Osteoblast (primary cell): ENCODE measurements around the gene OR52E1. TPM values are rescaled to one million over a fixed set of nuclear protein-coding genes. Genes with fewer than 3 reads are reported as not detected.

ENCODE experiments used
- DNase-seq: peaks from one replicate; pipeline ENCODE4 v3.0.0; 2011; ENCODE audit warnings: low spot score, mixed read lengths; ENCODE audit not compliant: insufficient read length; ENCODE audit errors: missing footprints
- H2AFZ ChIP-seq: 2 replicates; pipeline ENCODE4 v1.6.0; 2011; ENCODE audit warnings: mild to moderate bottlenecking, low read length
- H3K27ac ChIP-seq: 2 replicates; pipeline ENCODE4 v1.5.1; 2011; ENCODE audit warnings: mild to moderate bottlenecking, low read depth, low read length, moderate library complexity
- H3K27me3 ChIP-seq: 2 replicates; pipeline ENCODE4 v1.6.0; 2012; ENCODE audit warnings: mild to moderate bottlenecking, control low read depth, inconsistent platforms, low read length, moderate library complexity; ENCODE audit not compliant: insufficient read depth
- H3K36me3 ChIP-seq: 2 replicates; pipeline ENCODE4 v1.5.1; 2011; ENCODE audit warnings: mild to moderate bottlenecking, low read length, control low read depth, moderate library complexity; ENCODE audit not compliant: insufficient read depth
- H3K4me1 ChIP-seq: 2 replicates; pipeline ENCODE4 v1.5.1; 2011; ENCODE audit warnings: mild to moderate bottlenecking, low read length, control low read depth, moderate library complexity; ENCODE audit not compliant: insufficient read depth
- H3K4me2 ChIP-seq: 2 replicates; pipeline ENCODE4 v1.6.0; 2011; ENCODE audit warnings: mild to moderate bottlenecking, low read length; ENCODE audit not compliant: insufficient read depth
- H3K4me3 ChIP-seq: fragments of 200-600 bp; sonication (generic); 3 replicates; pipeline ENCODE4 v1.5.1; 2012; ENCODE audit warnings: mild to moderate bottlenecking, low read length, inconsistent platforms; ENCODE audit not compliant: insufficient read depth
- H3K79me2 ChIP-seq: 2 replicates; pipeline ENCODE4 v1.6.0; 2012; ENCODE audit warnings: mild to moderate bottlenecking, low read length, control low read depth, inconsistent platforms; ENCODE audit not compliant: insufficient read depth
- H3K9me3 ChIP-seq: 2 replicates; pipeline ENCODE4 v1.5.1; 2011; ENCODE audit warnings: low read depth, low read length, control low read depth
- H4K20me1 ChIP-seq: 2 replicates; pipeline ENCODE4 v1.6.0; 2012; ENCODE audit warnings: mild to moderate bottlenecking, low read length, control low read depth; ENCODE audit not compliant: insufficient read depth
- total RNA-seq: library from RNA; depleted of rRNA; stranded (reverse); fragments of >200 nt; gene quantifications from 2 replicates; pipeline ENCODE4 v1.2.3, GENCODE V29; 2012
- TF ChIP-seq, protein P1 (sequence below): IDR thresholded peaks from 2 replicates; pipeline ENCODE4 v1.5.1; 2011; ENCODE audit warnings: mild to moderate bottlenecking, low read depth, low read length, moderate library complexity; ENCODE audit errors: extremely low read depth

The OR52E1 gene
- total RNA-seq: not detected in 2 replicates

GRCh38 chr11:5069272-5069671 is at the start of gene OR52E1:
Gene OR52E1 (plus strand): TSS chr11:5069572.
- no peak within 1 kb of the TSS for H2AFZ ChIP-seq
- TF ChIP-seq, protein P1, sequence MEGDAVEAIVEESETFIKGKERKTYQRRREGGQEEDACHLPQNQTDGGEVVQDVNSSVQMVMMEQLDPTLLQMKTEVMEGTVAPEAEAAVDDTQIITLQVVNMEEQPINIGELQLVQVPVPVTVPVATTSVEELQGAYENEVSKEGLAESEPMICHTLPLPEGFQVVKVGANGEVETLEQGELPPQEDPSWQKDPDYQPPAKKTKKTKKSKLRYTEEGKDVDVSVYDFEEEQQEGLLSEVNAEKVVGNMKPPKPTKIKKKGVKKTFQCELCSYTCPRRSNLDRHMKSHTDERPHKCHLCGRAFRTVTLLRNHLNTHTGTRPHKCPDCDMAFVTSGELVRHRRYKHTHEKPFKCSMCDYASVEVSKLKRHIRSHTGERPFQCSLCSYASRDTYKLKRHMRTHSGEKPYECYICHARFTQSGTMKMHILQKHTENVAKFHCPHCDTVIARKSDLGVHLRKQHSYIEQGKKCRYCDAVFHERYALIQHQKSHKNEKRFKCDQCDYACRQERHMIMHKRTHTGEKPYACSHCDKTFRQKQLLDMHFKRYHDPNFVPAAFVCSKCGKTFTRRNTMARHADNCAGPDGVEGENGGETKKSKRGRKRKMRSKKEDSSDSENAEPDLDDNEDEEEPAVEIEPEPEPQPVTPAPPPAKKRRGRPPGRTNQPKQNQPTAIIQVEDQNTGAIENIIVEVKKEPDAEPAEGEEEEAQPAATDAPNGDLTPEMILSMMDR: no peak
- H3K9me3 ChIP-seq: no peaks in the 10 kb centered on the region
- no peak within 1 kb of the TSS for H3K27ac ChIP-seq
- H3K4me3 ChIP-seq: no peak within 1 kb of the TSS
- no peak for DNase-seq
- H3K27me3 ChIP-seq: no peaks in the 10 kb centered on the region
- no peaks in the 10 kb centered on the region for H3K79me2 ChIP-seq
- H3K36me3 ChIP-seq: no peaks in the 10 kb centered on the region
- H4K20me1 ChIP-seq: no peaks in the 10 kb centered on the region
- H3K4me1 ChIP-seq: no peaks in the 10 kb centered on the region
- H3K4me2 ChIP-seq: no peak within 1 kb of the TSS

DNA sequence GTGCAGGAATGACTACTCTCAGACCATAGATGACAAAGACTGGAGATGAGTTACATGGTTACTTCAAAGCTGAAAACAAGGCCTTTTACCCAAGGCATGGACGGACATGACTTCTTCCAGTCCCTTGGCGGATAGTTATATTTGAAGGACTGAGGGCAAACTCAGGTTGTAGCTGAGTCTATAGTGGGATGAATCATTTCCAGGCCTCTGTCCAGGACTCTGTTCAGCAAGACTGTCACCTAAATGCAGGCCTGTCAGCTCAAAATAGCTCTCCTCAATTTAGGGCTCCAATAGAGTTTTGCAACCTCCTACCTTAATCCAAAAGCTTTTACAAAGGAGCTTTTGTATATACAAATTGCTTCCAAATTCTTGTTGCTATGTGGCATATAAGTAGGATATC is 47.4 kb upstream of the OR52E1 start:
- no peaks in the 10 kb centered on the region for H3K36me3 ChIP-seq
- TF ChIP-seq, protein P1: no peak

DNA sequence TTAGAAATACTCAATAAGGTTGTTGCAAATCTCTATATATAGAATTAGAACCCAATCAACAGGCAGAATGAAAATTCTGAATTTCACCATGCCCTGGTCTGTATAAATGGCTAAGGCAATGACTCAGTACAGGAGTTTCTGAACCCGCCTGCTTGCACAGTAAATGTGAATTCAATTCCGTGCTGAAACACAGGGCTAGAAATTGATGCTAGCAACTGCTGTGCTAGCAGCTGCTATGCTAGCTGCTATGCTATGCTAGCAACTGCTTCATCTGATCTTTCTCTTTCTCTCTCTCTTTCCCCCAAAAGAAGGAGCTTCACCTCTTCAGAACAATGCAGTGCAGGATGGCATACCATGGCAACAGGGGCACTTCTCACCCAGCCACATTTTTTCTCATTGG is 32.7 kb upstream of the OR52E1 start:
- TF ChIP-seq, protein P1: no peak
- H3K4me3 ChIP-seq: no peak overlapping the region
- H3K27me3 ChIP-seq: no peaks in the 10 kb centered on the region
- H3K4me2 ChIP-seq: no peak overlapping the region
- no peaks in the 10 kb centered on the region for H3K4me1 ChIP-seq
- no peaks in the 10 kb centered on the region for H3K79me2 ChIP-seq
- no peaks in the 10 kb centered on the region for H4K20me1 ChIP-seq
- no peak overlapping the region for H3K27ac ChIP-seq
- no peak overlapping the region for H2AFZ ChIP-seq
- no peaks in the 10 kb centered on the region for H3K9me3 ChIP-seq
- H3K36me3 ChIP-seq: no peaks in the 10 kb centered on the region
- no peak for DNase-seq

More for the DNA sequence above, 47.4 kb upstream of the OR52E1 start:
- H3K27ac ChIP-seq: no peak overlapping the region
- H3K4me1 ChIP-seq: no peaks in the 10 kb centered on the region
- H4K20me1 ChIP-seq: no peaks in the 10 kb centered on the region
- no peak overlapping the region for H3K4me3 ChIP-seq
- peaks cover 2% of the 10 kb centered on the region for H3K9me3 ChIP-seq
- no peaks in the 10 kb centered on the region for H3K27me3 ChIP-seq
- no peaks in the 10 kb centered on the region for H3K79me2 ChIP-seq
- no peak overlapping the region for H3K4me2 ChIP-seq
- no peak overlapping the region for H2AFZ ChIP-seq
- no peak for DNase-seq

DNA sequence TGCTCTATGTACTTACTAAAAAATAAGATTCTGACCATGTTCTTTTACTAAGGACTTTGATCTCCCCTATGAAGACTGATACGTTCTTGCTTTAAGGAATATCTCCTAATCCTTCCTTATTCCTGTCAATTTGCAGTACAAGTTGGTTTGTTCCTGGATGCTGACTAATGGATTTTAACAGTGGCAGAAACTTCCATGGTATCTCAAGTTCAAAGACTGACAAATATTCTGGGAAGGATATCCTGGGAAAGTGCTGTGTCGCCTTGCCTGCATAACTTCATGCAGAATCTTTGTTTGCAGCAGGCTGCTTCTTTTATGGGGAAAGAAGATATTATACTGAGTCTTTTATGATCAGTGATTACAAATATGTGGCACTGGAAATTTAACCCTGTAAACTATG is 31.4 kb upstream of the OR52E1 start:
- Histone ChIP-seq H3K27ac (no peak overlapping the region), H2AFZ (no peak overlapping the region), H3K79me2 (no peaks in the 10 kb centered on the region), H3K4me1 (no peaks in the 10 kb centered on the region), H3K36me3 (no peaks in the 10 kb centered on the region), H3K9me3 (no peaks in the 10 kb centered on the region), H3K27me3 (no peaks in the 10 kb centered on the region), H3K4me2 (no peak overlapping the region), H3K4me3 (no peak overlapping the region), H4K20me1 (no peaks in the 10 kb centered on the region)
- DNase-seq: no peak
- TF ChIP-seq, protein P1: no peak
